ENCODE data around the gene RASAL2. TPM values are rescaled to one million over a fixed set of nuclear protein-coding genes. Genes with fewer than 3 reads are reported as not detected.
"Not testable (repeated sequence)": the region's sequence is repeated elsewhere in the genome, so short reads cannot be mapped to it uniquely, and the experiment has no call there.

Gene RASAL2
- total and polyA plus RNA-seq, 12 donors = 2.4 to 31.5 (median 15.0) TPM

- no peak overlapping the region for H3K4me3 ChIP-seq
- no peaks in the 10 kb centered on the region for H3K36me3 ChIP-seq (replicated peaks in 1 of 2)
- DNase-seq = peak in 1 of 7 donors; percentile 16
- intact Hi-C loops (cut with DNase I) = no loop called here
- WGBS, 4 donors = 81 to 90% (median 83%) methylated on average over 5 of the region's 5 CpGs
- no peaks in the 10 kb centered on the region for H3K9me3 ChIP-seq (replicated peaks in 1 of 3)
- no peak overlapping the region for H3K27ac ChIP-seq
- peaks cover 0 to 10% of the 10 kb centered on the region in 2 donors for H3K4me1 ChIP-seq (replicated peaks in 1 of 2)
- no peaks in the 10 kb centered on the region for H3K27me3 ChIP-seq
- TF ChIP-seq CTCF (IDR thresholded peaks at IDR 0.05) = no peak
- no peak for TF ChIP-seq POLR2A (IDR thresholded peaks at IDR 0.05)
Observed at GRCh38 chr1:178119628-178120027, 25.7 kb downstream of the RASAL2 start.

- Histone ChIP-seq H3K9me3 (replicated peaks in 1 of 3) (no peaks in the 10 kb centered on the region), H3K27ac (no peak overlapping the region), H3K4me1 (replicated peaks in 1 of 2) (peaks cover 0 to 10% of the 10 kb centered on the region in 2 donors), H3K27me3 (no peaks in the 10 kb centered on the region), H3K4me3 (no peak overlapping the region), H3K36me3 (replicated peaks in 1 of 2) (no peaks in the 10 kb centered on the region)
- WGBS, 4 donors = 93 to 97% (median 96%) methylated on average over 4 of the region's 4 CpGs
- intact Hi-C loops (cut with DNase I) = no loop called here
- DNase-seq = no peak
- TF ChIP-seq CTCF (IDR thresholded peaks at IDR 0.05) (no peak), POLR2A (IDR thresholded peaks at IDR 0.05) (no peak)
Observed at GRCh38 chr1:178120088-178120487, 26.2 kb downstream of the RASAL2 start.

GRCh38 chr1:178120520-178121052, 26.7 kb downstream of the RASAL2 start:
- intact Hi-C loops (cut with DNase I); H3K36me3 ChIP-seq (replicated peaks in 1 of 2); H3K4me3 ChIP-seq; H3K9me3 ChIP-seq (replicated peaks in 1 of 3); H3K27me3 ChIP-seq; H3K27ac ChIP-seq; DNase-seq: not testable (repeated sequence)
- peaks cover 0 to 10% of the 10 kb centered on the region in 2 donors for H3K4me1 ChIP-seq (replicated peaks in 1 of 2)
- WGBS, 4 donors = 93 to 95% (median 94%) methylated on average over 6 to 7 of the region's 7 CpGs

GRCh38 chr1:178121883-178122282, 28.0 kb downstream of the RASAL2 start:
- intact Hi-C loops (cut with DNase I) = no loop called here
- DNase-seq = no peak
- H3K4me1 ChIP-seq (replicated peaks in 1 of 2) = peaks cover 3 to 21% of the 10 kb centered on the region in 2 donors
- H3K4me3 ChIP-seq = no peak overlapping the region
- no peaks in the 10 kb centered on the region for H3K9me3 ChIP-seq (replicated peaks in 1 of 3)
- TF ChIP-seq POLR2A (IDR thresholded peaks at IDR 0.05) (no peak), CTCF (IDR thresholded peaks at IDR 0.05) (no peak)
- WGBS, 4 donors = 62 to 69% (median 65%) methylated on average over 4 of the region's 4 CpGs
- no peak overlapping the region for H3K27ac ChIP-seq
- H3K27me3 ChIP-seq = no peaks in the 10 kb centered on the region
- H3K36me3 ChIP-seq (replicated peaks in 1 of 2) = no peaks in the 10 kb centered on the region

- Histone ChIP-seq H3K4me1 (replicated peaks in 1 of 2) (peaks cover 7 to 25% of the 10 kb centered on the region in 2 donors), H3K27me3 (no peaks in the 10 kb centered on the region), H3K4me3 (no peak overlapping the region), H3K27ac (no peak overlapping the region), H3K9me3 (replicated peaks in 1 of 3) (no peaks in the 10 kb centered on the region), H3K36me3 (replicated peaks in 1 of 2) (no peaks in the 10 kb centered on the region)
- TF ChIP-seq CTCF (IDR thresholded peaks at IDR 0.05) (no peak), POLR2A (IDR thresholded peaks at IDR 0.05) (no peak)
- intact Hi-C loops (cut with DNase I) = no loop called here
- no peak for DNase-seq
- 72 to 88% (median 75%) methylated on average over 1 of the region's 1 CpG for WGBS, 4 donors
Observed at GRCh38 chr1:178122283-178122682, 28.4 kb downstream of the RASAL2 start.

All from adrenal gland (tissue), 12 donors.